HepG2 (cell line): ENCODE results near the gene VTN. TPM values are rescaled to one million over a fixed set of nuclear protein-coding genes. Genes with fewer than 3 reads are reported as not detected.

ENCODE experiments used
- MLLT10 ChIP-seq: sonication (generic); formaldehyde crosslinking; IDR thresholded peaks from 2 replicates; pipeline ENCODE4 v1.4.0; 2020; ENCODE audit warnings: missing genetic modification reagents
- NFATC3 ChIP-seq: sonication (generic); formaldehyde crosslinking; IDR thresholded peaks from 2 replicates; pipeline ENCODE4 v1.5.1; 2020; ENCODE audit warnings: mild to moderate bottlenecking, missing genetic modification reagents
- REL ChIP-seq: sonication (generic); formaldehyde crosslinking; conservative IDR thresholded peaks from 2 replicates; pipeline ENCODE4 v1.8.0; 2022; ENCODE audit warnings: mild to moderate bottlenecking, missing genetic modification reagents, moderate library complexity
- SCMH1 ChIP-seq: sonication (generic); formaldehyde crosslinking; IDR thresholded peaks from 2 replicates; pipeline ENCODE4 v1.9.0; 2021; ENCODE audit warnings: missing genetic modification reagents, mild to moderate bottlenecking, borderline replicate concordance
- SMARCC2 ChIP-seq: fragments of 450-650 bp; IDR thresholded peaks from 2 replicates; pipeline ENCODE4 v1.6.1; 2017; ENCODE audit warnings: antibody characterized with exemption, mild to moderate bottlenecking
- TOPORS ChIP-seq: sonication (generic); formaldehyde crosslinking; IDR thresholded peaks from 2 replicates; pipeline ENCODE4 v1.8.0; 2023; ENCODE audit warnings: mild to moderate bottlenecking, missing genetic modification reagents
- ZC3H13 ChIP-seq: sonication (generic); formaldehyde crosslinking; IDR thresholded peaks from 2 replicates; pipeline ENCODE4 v1.8.1; 2023; ENCODE audit warnings: mild to moderate bottlenecking, missing genetic modification reagents, moderate library complexity
- ZMYM3 ChIP-seq: sonication (generic); formaldehyde crosslinking; IDR thresholded peaks from 2 replicates; pipeline ENCODE4 v1.5.1; 2020; ENCODE audit warnings: mild to moderate bottlenecking, missing genetic modification reagents
- polyA plus RNA-seq, 8 experiments: library from polyadenylated mRNA; depleted of rRNA in 3 of 8; stranded (reverse) in 7 of 8; unstranded in 1 of 8; fragments of >200 nt; fragmentation: Illumina TruSeq in 4 of 8; extraction: Trizol in 4 of 8; gene quantifications; 2 replicates each; pipeline versions ENCODE4 v1.2.1 to v1.2.3, GENCODE V29; 2011 to 2016; ENCODE audit warnings: low read depth in 4 of 8, missing spikeins in 1 of 8, mixed read lengths in 1 of 8; ENCODE audit not compliant: insufficient read depth in 1 of 8
- total RNA-seq, 5 experiments: library from RNA; depleted of rRNA; stranded (reverse); fragments of >200 nt; fragmentation: Illumina TruSeq; extraction: Trizol; gene quantifications; 2 replicates each; pipeline ENCODE4 v1.2.3, GENCODE V29; 2016; ENCODE audit warnings: low read depth in 1 of 5
- TF ChIP-seq, protein P1 (sequence below): sonication (generic); formaldehyde crosslinking; IDR thresholded peaks from 2 replicates; pipeline ENCODE4 v1.8.1; 2022; ENCODE audit warnings: low read depth, mild to moderate bottlenecking, missing genetic modification reagents
- TF ChIP-seq, protein P2 (sequence below), 2 experiments: sonication (generic) in 1 of 2; formaldehyde crosslinking in 1 of 2; IDR thresholded peaks; 2 replicates each; pipeline versions ENCODE4 v1.4.0 to v1.6.1; 2018 to 2020; ENCODE audit warnings: missing genetic modification reagents in 2 of 2, borderline replicate concordance in 1 of 2, low read depth in 1 of 2, mild to moderate bottlenecking in 1 of 2, missing biosample characterization in 1 of 2
- TF ChIP-seq, protein P3 (sequence below): IDR thresholded peaks from 2 replicates; pipeline ENCODE4 v1.6.1; 2016; ENCODE audit warnings: missing genetic modification reagents, missing compliant biosample characterization
- TF ChIP-seq, protein P4 (sequence below): sonication (generic); formaldehyde crosslinking; conservative IDR thresholded peaks from 2 replicates; pipeline ENCODE4 v1.8.0; 2022; ENCODE audit warnings: missing genetic modification reagents
- TF ChIP-seq, protein P5 (sequence below), 2 experiments: sonication (generic) in 1 of 2; formaldehyde crosslinking in 1 of 2; IDR thresholded peaks; 2 replicates each; pipeline versions ENCODE4 v1.6.1 to v1.9.0; 2014 to 2022; ENCODE audit warnings: antibody characterized with exemption in 1 of 2, borderline replicate concordance in 1 of 2, inconsistent platforms in 1 of 2, low read depth in 1 of 2, missing genetic modification reagents in 1 of 2

The VTN gene
- total and polyA plus RNA-seq, 2 of the 13 experiments (the other 11 are each of a cell fraction or from before 2014, with no cell fraction given) = 108 to 131 TPM

DNA sequence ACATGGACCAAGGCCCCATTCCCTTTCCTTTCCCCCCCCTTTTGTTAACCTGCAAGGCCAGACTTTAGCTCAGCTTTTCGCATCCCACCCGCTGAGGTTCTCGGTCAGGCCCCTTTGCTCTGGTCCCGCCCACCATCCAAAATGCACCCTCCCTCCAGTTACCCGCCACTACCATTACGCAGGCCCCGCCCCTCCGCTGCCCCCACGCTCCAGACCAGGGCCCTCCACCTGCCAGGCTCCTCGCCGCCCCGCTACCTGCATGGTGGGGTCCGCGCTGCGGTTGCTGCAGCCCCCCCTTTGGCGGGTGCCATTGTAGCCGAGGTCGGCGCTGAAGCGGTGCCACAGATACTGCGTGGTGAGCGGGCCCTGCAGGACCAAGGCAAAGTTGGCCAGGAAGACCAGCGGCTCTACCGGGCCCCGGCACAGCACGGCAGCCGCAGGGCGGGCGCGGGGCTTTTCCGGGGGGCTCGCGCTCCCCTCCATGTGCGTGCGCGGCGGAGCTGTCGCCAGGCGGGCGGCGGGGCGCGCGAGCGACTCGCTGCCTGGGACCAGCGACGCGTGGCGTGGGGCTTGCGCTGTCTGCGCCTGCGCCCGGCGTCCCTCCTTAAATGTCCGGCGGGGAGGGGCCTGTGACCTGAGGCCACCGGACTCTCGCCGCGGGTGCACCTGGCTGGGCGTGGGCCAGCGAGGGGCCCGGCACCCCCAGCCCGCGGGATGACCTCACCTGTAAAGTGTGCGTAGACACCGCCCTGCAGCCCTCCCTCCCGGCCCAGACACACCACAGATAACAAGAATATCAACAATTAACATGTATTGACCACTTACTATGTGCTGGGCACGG is 35.7 kb upstream of the VTN start, which contains the start of gene SLC46A1 (continued):
- TF ChIP-seq, protein P1, sequence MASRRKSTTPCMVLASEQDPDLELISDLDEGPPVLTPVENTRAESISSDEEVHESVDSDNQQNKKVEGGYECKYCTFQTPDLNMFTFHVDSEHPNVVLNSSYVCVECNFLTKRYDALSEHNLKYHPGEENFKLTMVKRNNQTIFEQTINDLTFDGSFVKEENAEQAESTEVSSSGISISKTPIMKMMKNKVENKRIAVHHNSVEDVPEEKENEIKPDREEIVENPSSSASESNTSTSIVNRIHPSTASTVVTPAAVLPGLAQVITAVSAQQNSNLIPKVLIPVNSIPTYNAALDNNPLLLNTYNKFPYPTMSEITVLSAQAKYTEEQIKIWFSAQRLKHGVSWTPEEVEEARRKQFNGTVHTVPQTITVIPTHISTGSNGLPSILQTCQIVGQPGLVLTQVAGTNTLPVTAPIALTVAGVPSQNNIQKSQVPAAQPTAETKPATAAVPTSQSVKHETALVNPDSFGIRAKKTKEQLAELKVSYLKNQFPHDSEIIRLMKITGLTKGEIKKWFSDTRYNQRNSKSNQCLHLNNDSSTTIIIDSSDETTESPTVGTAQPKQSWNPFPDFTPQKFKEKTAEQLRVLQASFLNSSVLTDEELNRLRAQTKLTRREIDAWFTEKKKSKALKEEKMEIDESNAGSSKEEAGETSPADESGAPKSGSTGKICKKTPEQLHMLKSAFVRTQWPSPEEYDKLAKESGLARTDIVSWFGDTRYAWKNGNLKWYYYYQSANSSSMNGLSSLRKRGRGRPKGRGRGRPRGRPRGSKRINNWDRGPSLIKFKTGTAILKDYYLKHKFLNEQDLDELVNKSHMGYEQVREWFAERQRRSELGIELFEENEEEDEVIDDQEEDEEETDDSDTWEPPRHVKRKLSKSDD = peak; percentile 20; the same call in 1 of the 2 replicates
- TF ChIP-seq NFATC3 (CRISPR knock-in tag) = no peak
- TF ChIP-seq TOPORS (CRISPR knock-in tag) = no peak
- peak; percentile 81; the same call in 1 of the 2 replicates for TF ChIP-seq ZC3H13 (CRISPR knock-in tag)
- TF ChIP-seq, protein P2, sequence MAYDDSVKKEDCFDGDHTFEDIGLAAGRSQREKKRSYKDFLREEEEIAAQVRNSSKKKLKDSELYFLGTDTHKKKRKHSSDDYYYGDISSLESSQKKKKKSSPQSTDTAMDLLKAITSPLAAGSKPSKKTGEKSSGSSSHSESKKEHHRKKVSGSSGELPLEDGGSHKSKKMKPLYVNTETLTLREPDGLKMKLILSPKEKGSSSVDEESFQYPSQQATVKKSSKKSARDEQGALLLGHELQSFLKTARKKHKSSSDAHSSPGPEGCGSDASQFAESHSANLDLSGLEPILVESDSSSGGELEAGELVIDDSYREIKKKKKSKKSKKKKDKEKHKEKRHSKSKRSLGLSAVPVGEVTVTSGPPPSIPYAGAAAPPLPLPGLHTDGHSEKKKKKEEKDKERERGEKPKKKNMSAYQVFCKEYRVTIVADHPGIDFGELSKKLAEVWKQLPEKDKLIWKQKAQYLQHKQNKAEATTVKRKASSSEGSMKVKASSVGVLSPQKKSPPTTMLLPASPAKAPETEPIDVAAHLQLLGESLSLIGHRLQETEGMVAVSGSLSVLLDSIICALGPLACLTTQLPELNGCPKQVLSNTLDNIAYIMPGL (CRISPR knock-in tag; IDR thresholded peaks at IDR 0.05; ENCODE audit: borderline replicate concordance in 1 of 2, low read depth in 1 of 2) = peak in 1 of 2 experiments; percentile 86; a peak in 2 of 4 replicates
- TF ChIP-seq, protein P3, sequence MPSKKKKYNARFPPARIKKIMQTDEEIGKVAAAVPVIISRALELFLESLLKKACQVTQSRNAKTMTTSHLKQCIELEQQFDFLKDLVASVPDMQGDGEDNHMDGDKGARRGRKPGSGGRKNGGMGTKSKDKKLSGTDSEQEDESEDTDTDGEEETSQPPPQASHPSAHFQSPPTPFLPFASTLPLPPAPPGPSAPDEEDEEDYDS (CRISPR knock-in tag) = peak; percentile 40; the same call in 1 of the 2 replicates
- TF ChIP-seq SMARCC2 = no peak
- 0 out of 2 replicates have a peak, but pooled peaks have one; percentile 58 for TF ChIP-seq REL (CRISPR knock-in tag)
- TF ChIP-seq MLLT10 (CRISPR knock-in tag) = no peak
- TF ChIP-seq ZMYM3 (CRISPR knock-in tag) = no peak
- TF ChIP-seq, protein P4, sequence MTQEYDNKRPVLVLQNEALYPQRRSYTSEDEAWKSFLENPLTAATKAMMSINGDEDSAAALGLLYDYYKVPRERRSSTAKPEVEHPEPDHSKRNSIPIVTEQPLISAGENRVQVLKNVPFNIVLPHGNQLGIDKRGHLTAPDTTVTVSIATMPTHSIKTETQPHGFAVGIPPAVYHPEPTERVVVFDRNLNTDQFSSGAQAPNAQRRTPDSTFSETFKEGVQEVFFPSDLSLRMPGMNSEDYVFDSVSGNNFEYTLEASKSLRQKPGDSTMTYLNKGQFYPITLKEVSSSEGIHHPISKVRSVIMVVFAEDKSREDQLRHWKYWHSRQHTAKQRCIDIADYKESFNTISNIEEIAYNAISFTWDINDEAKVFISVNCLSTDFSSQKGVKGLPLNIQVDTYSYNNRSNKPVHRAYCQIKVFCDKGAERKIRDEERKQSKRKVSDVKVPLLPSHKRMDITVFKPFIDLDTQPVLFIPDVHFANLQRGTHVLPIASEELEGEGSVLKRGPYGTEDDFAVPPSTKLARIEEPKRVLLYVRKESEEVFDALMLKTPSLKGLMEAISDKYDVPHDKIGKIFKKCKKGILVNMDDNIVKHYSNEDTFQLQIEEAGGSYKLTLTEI (CRISPR knock-in tag) = no peak
- TF ChIP-seq, protein P5, sequence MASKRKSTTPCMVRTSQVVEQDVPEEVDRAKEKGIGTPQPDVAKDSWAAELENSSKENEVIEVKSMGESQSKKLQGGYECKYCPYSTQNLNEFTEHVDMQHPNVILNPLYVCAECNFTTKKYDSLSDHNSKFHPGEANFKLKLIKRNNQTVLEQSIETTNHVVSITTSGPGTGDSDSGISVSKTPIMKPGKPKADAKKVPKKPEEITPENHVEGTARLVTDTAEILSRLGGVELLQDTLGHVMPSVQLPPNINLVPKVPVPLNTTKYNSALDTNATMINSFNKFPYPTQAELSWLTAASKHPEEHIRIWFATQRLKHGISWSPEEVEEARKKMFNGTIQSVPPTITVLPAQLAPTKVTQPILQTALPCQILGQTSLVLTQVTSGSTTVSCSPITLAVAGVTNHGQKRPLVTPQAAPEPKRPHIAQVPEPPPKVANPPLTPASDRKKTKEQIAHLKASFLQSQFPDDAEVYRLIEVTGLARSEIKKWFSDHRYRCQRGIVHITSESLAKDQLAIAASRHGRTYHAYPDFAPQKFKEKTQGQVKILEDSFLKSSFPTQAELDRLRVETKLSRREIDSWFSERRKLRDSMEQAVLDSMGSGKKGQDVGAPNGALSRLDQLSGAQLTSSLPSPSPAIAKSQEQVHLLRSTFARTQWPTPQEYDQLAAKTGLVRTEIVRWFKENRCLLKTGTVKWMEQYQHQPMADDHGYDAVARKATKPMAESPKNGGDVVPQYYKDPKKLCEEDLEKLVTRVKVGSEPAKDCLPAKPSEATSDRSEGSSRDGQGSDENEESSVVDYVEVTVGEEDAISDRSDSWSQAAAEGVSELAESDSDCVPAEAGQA (IDR thresholded peaks at IDR 0.05; ENCODE audit: low read depth) = no peak
- TF ChIP-seq, protein P5 (CRISPR knock-in tag; IDR thresholded peaks at IDR 0.05; ENCODE audit: borderline replicate concordance) = no peak
- no peak for TF ChIP-seq SCMH1
